HG03045 (cell line): ENCODE measurements around the gene SPAG9.

Experiments used
- ATAC-seq: cut with Tn5 transposase; IDR thresholded peaks from one replicate; pipeline ENCODE4 v1.9.1; 2021; ENCODE audit warnings: mild to moderate bottlenecking, moderate library complexity; ENCODE audit not compliant: unreplicated experiment

The SPAG9 gene

DNA sequence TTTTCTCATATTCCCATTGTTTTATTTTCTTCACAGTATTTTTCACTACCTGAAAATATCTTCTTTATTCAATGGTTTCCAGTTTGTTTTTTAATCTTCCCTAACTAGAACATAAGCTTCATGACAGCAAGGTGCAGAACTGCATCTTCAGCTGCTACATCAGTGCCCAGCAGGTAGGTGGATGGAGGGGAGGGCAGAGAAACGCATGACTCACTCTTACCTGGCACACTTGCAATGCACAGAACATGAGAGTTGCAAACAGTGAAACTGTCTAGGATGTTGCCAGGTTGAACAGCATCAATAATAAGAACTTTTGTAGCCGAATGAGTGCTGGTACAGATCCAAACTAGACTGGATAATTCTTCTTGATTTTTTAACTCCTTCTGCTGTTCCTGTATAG, 127.1 kb downstream of the SPAG9 start:
- no peak for ATAC-seq

DNA sequence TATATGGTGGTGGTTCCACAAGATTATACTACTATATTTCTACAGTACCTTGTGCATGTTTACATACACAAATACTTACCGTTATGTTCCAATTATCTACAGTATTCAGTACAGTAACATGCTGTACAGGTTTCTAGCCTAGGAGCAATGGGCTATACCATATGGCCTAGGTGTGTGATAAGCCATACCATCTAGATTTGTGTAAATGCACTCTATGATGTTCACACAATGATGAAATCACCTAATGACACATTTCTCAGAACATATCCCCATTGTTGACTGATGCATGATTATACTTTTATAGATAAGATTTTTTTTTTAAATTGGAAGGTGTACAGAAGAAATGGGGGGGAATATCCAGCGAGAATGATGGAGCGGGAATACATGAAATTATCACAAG, 131.5 kb downstream of the SPAG9 start:
- no peak for ATAC-seq

- no peak for ATAC-seq
These were observed 132.2 kb downstream of the SPAG9 start for GRCh38 chr17:50988427-50988826.

DNA sequence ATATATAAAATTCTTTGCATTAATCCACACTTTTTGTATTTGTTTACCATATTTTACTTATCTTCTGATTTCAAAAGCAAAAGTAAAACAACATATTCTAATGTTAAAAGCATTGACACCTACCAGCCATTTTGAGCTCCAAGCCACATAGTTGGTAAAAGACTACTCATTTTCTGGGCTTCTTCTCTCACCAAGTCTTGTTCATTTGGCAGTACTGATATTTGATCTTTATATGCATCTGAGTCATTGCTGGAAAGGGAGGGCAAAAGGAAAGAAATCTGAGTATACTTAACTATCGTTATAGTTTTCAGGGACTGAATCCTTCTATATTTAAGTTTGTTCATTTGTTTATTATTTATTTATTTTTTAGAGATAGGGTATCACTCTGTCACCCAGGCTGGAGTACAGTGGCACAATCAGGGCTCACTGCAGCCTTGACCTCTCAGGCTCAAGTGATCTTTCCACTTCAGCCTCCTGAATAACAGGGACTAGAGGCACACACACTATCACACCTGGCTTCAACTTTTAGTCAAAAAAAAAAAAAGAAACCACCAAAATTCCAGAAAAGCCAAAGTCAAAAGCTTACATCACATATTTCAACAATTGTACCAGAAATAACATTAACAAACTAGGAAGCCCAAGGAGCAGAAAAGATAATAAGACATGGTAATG, 133.5 kb downstream of the SPAG9 start:
- no peak for ATAC-seq

DNA sequence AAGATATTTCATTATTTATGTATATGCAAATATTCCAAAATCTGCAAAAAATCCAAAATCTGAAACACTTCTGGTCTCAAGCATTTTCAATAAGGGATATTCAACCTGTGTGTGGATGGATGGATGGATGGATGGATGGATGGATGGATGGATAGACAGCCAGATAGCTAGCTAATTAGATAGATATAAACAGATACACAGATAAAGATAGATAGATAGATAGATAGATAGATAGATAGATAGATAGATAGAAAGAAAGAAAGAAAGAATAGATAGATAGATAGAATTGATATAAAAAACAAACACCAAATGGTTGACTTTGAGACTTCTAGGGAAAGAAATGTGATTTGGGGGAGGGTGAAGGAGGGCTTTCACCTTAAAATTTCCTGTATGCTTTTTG, 139.4 kb downstream of the SPAG9 start:
- no peak for ATAC-seq

DNA sequence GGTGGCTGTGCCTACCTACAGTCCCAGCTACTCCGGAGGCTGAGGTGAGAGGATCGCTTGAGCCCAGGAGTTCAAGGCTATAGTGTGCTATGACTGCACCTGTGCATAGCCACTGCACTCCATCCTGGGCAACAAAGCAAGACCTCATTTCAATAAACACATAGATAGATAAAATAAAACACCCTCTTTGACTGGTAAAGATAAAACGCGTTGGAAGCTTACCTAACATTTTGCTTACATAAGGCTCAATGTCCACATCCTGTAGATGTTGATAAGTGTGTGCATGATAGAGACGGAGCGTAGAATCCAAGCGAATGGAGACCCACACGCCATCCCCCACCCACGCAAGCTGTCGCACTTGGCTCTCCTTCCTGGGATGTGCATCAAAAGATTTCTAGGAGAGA, 141.1 kb downstream of the SPAG9 start:
- no peak for ATAC-seq

DNA sequence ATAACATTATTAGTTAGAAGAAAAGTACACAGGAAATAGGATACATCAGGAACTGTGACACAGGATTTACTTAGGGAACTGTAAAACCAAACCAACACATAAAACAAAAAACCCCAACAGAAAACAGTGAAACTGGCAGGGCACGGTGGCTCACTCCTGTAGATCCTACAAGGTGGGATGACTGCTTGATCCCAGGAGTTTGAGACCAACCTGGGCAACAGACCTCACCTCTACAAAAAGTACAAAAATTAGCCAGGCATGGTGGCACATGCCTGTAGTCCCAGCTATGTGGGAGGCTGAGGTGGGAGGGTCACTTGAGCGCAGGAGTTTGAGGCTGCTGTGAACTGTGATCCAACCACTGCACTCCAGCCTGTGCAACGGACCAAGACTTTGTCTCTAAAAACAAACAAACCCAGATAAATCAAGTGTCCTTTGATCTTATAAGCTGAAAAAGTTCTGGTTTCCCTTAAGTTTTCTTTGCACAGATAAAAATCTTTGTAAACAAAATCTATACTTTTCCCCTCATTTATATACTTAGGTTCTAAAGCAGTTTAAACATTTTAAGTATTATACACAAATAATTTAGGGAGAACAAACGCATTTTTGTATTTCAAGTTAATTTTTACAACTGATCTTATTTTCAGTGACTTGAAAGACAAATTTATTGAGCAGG, 143.0 kb downstream of the SPAG9 start:
- no peak for ATAC-seq

GRCh38 chr17:50976951-50977472, 143.7 kb downstream of the SPAG9 start:
- ATAC-seq, result no peak

GRCh38 chr17:50973557-50974494, 146.8 kb downstream of the SPAG9 start:
- ATAC-seq, result no peak

GRCh38 chr17:50972577-50972976, 148.1 kb downstream of the SPAG9 start:
- ATAC-seq, result no peak

- no peak for ATAC-seq
These were observed 152.9 kb downstream of the SPAG9 start for GRCh38 chr17:50967795-50968194.

- no peak for ATAC-seq
These were observed 154.5 kb downstream of the SPAG9 start for GRCh38 chr17:50966163-50966666.

- ATAC-seq, result no peak
These were observed 157.5 kb downstream of the SPAG9 start for GRCh38 chr17:50963139-50963538.

DNA sequence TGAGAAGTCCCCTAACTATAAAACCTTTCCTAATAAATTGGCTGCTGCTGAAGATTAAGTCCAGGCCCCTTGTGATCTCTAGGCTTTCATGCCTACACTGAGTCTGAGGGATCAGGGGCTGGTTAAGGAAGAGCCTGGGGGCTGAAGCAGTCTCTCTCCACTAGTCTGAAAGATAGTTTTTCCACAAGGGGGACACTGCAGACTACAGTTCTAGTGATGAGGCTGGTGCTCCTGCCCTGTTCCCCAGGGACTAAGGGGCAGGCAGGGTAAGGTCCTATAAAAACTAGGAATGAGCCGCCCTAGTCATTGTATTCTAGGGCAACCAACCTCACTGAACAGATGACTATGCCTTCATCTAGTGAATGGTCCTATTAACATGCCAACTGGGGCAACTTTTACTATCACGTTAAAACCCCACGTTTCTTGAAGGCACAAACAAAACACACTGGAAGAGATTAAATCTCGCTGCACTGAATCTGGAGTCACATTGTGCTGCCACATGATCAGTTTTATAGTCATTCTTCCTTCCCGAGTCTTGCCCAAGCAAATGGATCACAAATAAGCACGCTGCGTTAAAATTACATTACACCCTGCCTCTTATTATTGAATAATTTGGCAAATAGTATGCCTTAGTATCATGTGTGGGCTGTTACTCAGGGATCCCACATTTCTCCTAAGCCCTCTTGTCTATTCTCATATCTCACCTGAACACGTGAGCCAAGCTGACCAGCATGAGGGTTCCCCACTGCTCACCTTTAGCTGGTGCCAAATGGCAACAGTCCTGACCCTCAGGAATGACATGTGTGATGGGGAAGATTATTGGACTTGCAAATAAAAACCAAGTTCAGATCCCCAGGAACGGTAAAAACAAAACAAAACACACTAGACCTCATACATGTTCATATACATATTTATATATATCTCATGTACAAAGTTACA, 159.1 kb downstream of the SPAG9 start:
- ATAC-seq, result no peak

GRCh38 chr17:50959341-50959740, 161.3 kb downstream of the SPAG9 start:
- ATAC-seq, result no peak

DNA sequence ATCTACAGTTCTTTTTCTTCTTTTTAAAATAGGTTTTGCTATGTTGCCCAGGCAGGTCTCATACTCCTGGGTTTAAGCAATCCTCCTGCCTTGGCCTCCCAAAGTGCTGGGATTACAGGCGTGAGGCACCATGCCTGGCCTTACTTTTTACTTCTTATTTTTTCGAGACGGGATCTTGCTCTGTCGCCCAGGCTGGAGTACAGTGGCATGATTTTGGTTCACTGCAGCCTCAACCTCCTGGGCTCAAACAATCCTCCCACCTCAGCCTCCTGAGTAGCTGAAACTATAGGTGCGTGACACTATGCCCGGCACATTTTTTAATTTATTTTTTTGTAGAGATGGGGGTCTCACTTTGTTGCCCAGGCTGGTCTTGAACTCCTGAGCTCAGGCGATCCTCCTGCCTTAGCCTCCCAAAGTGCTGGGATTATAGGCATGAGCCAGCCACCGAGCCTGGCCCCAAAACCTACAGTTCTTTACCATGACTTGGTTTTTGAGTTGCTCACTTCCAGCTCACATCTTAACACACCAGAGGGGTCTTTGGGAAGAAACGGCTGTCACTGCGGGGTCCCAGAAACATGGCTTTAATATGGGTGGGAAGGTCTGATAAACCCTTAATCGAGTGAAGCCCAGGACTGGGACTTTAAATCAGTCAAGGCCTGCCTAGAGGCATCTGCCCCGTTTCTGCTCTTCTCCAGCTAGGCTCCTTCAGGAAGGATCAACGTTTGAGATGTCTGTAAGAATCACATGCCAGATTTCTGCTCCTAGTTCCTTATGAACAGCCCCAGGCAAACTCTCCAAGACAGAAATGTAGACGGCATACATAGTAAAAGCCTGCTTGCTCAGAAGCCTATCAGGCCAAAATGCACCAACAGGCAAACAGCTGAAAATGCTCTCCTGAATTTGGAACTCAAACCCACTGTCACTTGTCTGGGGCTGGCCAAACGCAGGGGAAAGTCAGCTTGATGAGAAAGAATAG, 162.8 kb downstream of the SPAG9 start:
- ATAC-seq, result no peak

DNA sequence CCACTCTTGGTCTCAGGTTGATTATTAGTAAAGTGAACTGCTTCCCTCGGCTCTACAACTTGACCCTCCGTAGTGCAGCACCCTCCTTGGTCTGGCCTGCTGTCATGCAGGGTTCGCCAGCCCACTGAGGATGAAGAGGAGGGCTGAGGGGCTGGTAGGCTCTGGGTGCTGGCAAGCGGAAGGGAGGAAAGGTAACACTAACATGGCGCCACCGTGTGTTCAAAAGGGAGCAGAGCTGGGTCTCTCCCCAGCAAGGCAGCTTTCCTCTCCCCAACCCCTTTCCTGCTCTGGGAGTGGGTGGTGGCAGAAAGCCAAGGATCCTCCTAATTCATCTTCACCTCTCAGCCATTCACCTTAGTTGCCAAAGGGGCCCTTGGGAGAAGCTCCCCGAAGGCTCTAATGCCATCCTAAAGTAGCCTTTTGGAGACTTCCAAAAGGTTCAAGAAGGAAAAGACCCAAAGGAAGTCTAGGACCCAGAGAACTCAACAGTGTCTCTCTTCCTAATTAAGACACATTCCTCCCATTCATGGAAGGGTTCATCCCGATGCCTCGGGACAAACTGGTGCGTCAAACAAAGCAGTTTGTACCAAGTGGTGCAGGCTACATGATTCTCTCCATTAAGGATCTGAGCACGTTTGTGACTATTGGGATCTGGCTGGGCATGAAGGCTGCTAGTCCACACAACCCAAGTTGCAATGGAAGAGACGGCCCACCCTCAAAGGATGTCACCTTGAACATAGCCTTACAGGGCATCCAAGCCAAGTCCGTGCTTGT, 163.7 kb downstream of the SPAG9 start:
- no peak for ATAC-seq

GRCh38 chr17:50956409-50956749, 164.3 kb downstream of the SPAG9 start:
- no peak for ATAC-seq
